HFFc6 (cell line): Measurements from ENCODE around the gene IFITM5. TPM values are rescaled to one million over a fixed set of nuclear protein-coding genes. Genes with fewer than 3 reads are reported as not detected.
"Not testable (repeated sequence)": the region's sequence is repeated elsewhere in the genome, so short reads cannot be mapped to it uniquely, and the experiment has no call there.

Source experiments
- DNase-seq: peaks from one replicate; pipeline ENCODE4 v3.0.0-alpha.2; 2018
- H3K27ac Mint-ChIP-seq: 2 replicates; pipeline ENCODE4 v1.8.0; 2020; ENCODE audit warnings: mild to moderate bottlenecking, mixed read lengths
- H3K27me3 Mint-ChIP-seq: 2 replicates; pipeline ENCODE4 v1.8.0; 2021; ENCODE audit warnings: mild to moderate bottlenecking, moderate library complexity, mixed read lengths; ENCODE audit not compliant: insufficient read depth
- H3K36me3 Mint-ChIP-seq: 2 replicates; pipeline ENCODE4 v1.8.0; 2021; ENCODE audit warnings: low read depth, mixed read lengths
- H3K4me1 Mint-ChIP-seq: 2 replicates; pipeline ENCODE4 v1.8.0; 2020; ENCODE audit warnings: low read depth, mixed read lengths
- H3K4me3 Mint-ChIP-seq: 2 replicates; pipeline ENCODE4 v1.8.0; 2020; ENCODE audit warnings: mild to moderate bottlenecking, moderate library complexity, mixed read lengths
- H3K9me3 Mint-ChIP-seq: 2 replicates; pipeline ENCODE4 v1.8.0; 2020; ENCODE audit warnings: mild to moderate bottlenecking, mixed read lengths
- total RNA-seq, 6 experiments: library from RNA; stranded (reverse); fragmentation: NEBNext Ultra II Directional; extraction: Animal tissue kit (Norgen Biotek cat#: 25700); gene quantifications; 2 replicates in 1 of 6; 3 replicates in 5 of 6; pipeline ENCODE4 v1.2.3, GENCODE V29; 2021
- TF ChIP-seq, protein P1 (sequence below): fragments of 200-600 bp; sonication (generic); IDR thresholded peaks from 2 replicates; pipeline ENCODE4 v1.5.0; 2021; ENCODE audit warnings: antibody characterized with exemption, mild to moderate bottlenecking

The IFITM5 gene
- total RNA-seq, 6 experiments from 2014 or later = not detected

DNA sequence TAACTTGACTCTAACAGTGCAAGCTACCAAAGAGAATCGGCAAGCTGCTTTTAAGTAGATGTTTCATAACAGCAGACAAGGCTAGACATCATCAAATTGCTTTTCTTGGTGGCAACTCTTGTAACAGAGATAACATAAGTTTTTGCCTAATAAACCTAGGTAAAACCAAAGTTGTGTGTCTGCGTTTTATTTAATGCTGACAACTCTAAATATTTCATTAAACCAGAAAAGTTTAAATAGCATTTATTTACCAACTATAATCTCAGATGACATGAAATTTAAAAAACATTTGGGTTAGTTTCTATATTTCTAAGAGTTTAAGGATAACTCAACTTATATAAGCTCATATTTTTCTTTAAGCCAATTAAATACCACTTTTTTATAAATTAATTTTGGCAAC is 40.6 kb upstream of the IFITM5 start:
- H3K4me1 Mint-ChIP-seq = peaks cover 14% of the 10 kb centered on the region
- H3K36me3 Mint-ChIP-seq = no peaks in the 10 kb centered on the region
- DNase-seq = no peak
- no peaks in the 10 kb centered on the region; the same call in 1 of the 2 replicates for H3K27me3 Mint-ChIP-seq
- no peak overlapping the region for H3K4me3 Mint-ChIP-seq
- H3K27ac Mint-ChIP-seq = no peak overlapping the region
- H3K9me3 Mint-ChIP-seq = no peaks in the 10 kb centered on the region
- TF ChIP-seq, protein P1, sequence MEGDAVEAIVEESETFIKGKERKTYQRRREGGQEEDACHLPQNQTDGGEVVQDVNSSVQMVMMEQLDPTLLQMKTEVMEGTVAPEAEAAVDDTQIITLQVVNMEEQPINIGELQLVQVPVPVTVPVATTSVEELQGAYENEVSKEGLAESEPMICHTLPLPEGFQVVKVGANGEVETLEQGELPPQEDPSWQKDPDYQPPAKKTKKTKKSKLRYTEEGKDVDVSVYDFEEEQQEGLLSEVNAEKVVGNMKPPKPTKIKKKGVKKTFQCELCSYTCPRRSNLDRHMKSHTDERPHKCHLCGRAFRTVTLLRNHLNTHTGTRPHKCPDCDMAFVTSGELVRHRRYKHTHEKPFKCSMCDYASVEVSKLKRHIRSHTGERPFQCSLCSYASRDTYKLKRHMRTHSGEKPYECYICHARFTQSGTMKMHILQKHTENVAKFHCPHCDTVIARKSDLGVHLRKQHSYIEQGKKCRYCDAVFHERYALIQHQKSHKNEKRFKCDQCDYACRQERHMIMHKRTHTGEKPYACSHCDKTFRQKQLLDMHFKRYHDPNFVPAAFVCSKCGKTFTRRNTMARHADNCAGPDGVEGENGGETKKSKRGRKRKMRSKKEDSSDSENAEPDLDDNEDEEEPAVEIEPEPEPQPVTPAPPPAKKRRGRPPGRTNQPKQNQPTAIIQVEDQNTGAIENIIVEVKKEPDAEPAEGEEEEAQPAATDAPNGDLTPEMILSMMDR = no peak

DNA sequence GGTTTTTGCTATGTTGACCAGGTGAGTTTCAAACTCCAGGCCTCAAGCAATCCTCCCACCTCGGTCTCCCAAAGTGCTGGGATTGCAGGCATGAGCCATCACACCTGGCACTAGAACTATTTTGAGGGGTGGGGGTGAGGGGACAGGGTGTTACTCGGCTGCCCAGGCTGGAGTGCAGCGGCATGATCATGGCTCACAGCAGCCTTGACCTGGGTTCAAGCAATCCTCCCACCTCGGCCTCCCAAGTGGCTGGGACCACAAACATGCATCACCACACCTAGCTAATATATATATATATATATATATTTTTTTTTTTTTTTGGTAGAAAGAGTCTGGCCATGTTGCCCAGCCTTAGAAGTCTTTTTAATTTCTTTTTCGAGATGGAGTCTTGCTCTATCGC is 38.4 kb upstream of the IFITM5 start:
- H3K27me3 Mint-ChIP-seq = peaks cover 2% of the 10 kb centered on the region

DNA sequence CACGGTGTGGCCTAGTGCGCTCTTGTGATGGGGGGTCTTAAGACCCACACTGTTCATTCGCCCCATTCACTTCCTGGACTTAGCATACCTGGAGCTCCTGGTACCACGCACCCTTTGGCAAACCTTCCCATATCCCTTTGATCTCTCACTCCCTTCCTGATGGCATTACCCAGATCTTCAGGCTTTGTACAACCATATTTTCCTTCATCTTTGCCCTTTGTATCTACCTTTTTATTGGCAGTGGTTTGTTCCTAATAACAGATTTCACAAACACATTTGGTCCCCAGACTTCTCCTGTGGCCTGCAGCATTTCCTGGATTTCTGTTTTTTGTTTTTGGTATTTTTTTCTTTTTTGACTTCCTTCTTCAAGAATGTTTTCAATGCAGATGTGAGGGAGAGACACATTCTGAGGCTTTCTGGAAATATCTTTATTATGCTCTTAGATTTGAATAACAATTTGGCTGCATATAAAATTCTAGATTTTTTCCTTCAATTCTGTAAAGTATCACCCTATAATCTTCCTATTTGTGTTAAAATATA is 37.4 kb upstream of the IFITM5 start:
- peaks cover 14% of the 10 kb centered on the region for H3K4me1 Mint-ChIP-seq
- no peaks in the 10 kb centered on the region for H3K9me3 Mint-ChIP-seq
- no peaks in the 10 kb centered on the region for H3K36me3 Mint-ChIP-seq
- peaks cover 2% of the 10 kb centered on the region for H3K27me3 Mint-ChIP-seq
- no peak for DNase-seq
- H3K27ac Mint-ChIP-seq = no peak overlapping the region
- TF ChIP-seq, protein P1 = no peak
- no peak overlapping the region for H3K4me3 Mint-ChIP-seq

More for the DNA sequence above, 38.4 kb upstream of the IFITM5 start:
- Mint-ChIP-seq H3K27ac (no peak overlapping the region), H3K9me3 (no peaks in the 10 kb centered on the region), H3K36me3 (no peaks in the 10 kb centered on the region), H3K4me1 (peaks cover 14% of the 10 kb centered on the region), H3K4me3 (no peak overlapping the region)
- TF ChIP-seq, protein P1 = no peak
- no peak for DNase-seq

DNA sequence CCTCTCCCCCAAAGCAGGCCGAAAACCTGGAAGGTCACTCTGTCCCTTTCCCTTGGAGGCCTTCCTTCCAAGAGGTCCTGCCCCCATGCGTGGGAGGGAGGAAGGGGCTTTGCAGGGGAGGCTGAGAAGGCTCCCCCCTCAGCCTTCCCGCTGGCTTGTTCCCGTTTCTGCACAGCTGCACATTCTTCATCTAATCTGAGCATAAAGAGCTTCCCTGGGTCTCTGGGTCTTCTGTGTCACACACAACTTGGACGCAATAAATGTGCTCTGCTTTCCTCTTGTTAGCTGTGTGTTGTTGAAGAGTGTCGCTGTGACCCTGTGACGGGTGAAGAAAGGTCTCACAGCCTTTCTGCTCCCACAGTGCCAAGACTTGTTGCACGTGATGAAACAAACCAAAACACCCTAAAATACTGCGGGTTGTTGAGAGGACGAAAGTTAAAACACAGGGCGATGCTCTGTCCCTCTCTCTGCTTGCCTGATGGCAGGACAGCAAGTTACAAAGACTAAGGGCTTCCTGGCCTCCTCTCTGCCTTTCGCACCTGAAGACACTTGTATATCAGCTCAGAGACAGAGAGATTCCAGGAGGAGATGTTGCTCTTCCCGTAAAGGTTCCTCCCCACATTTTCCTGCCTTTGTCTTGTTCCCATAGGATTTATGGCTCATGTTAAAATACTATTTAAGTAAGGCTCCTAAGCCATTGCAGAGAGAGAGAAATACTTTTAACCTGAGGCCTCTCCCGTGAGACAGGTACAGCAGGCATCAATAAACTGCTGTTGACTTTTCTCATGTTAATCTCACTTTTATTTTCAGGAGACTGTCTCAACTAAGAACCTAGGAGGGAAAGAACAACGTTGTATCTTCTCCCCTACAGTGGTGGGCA is 36.7 kb upstream of the IFITM5 start:
- no peaks in the 10 kb centered on the region for H3K9me3 Mint-ChIP-seq
- no peaks in the 10 kb centered on the region for H3K36me3 Mint-ChIP-seq
- DNase-seq = no peak
- peak overlapping the region; percentile 40; the same call in 1 of the 2 replicates for H3K4me3 Mint-ChIP-seq
- H3K27ac Mint-ChIP-seq = peak overlapping the region; percentile 61
- TF ChIP-seq, protein P1 = no peak
- H3K27me3 Mint-ChIP-seq = peaks cover 2% of the 10 kb centered on the region
- H3K4me1 Mint-ChIP-seq = peaks cover 14% of the 10 kb centered on the region

DNA sequence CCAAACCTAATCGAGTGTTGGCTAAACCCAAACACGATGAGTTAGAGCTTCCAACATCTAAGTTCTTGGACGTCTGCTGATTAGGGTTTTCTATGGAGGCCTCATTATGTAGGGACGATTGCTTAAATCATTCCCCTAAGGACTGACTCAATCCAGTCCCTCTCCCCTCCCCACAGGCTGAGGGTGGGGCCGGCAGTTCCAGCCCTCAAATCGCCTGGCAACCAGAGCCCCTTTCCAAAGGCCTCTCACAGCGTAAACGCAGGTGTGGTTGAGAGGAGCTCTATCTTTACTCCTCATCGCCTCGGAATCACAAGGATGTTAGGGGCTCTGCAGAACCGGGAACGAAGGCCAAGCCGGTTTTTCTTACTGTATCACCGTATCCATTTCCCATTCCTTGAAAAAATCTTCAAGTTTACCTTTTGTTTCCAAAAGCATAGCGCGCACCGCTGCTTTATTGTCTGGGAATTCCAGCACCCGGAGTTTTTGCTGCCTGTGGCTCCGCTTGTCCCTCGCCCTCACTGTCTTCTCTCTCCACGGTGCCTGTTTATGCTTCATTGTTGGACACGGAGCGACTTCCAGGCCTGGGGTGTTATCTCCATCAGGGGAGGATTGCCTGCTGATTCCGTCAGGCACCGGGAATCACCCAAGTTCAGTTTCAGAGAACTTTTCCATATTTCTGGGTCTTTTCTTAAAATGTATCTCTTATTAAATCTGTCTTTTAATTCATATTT is 35.1 kb upstream of the IFITM5 start:
- no peak overlapping the region for H3K4me3 Mint-ChIP-seq
- H3K36me3 Mint-ChIP-seq = no peaks in the 10 kb centered on the region
- no peak overlapping the region for H3K27ac Mint-ChIP-seq
- no peaks in the 10 kb centered on the region for H3K9me3 Mint-ChIP-seq
- H3K4me1 Mint-ChIP-seq = peaks cover 14% of the 10 kb centered on the region
- DNase-seq = no peak
- H3K27me3 Mint-ChIP-seq = peaks cover 2% of the 10 kb centered on the region
- TF ChIP-seq, protein P1 = no peak

DNA sequence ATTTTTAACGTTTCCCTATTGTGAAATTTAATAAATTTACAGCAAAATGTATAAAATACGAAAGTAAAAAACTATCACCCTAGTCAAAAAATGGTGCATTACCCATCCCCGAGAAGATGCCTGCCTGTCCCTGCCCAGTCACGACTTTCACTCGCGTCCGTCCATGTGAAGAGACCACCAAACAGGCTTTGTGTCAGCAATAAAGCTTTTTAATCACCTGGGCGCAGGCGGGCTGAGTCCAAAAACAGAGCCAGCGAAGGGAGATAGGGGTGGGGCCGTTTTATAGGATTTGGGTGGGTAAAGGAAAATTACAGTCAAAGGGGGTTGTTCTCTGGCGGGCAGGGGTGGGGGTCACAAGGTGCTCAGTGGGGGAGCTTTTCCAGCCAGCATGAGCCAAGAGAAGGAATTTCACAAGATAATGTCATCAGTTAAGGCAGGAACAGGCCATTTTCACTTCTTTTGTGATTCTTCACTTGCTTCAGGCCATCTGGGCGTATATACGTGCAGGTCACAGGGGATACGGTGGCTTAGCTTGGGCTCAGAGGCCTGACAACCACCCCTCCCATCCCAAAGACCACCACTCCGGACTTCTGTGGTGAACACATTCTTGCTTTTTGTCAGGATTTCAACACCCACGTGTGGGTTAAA is 34.4 kb upstream of the IFITM5 start:
- H3K27ac Mint-ChIP-seq, DNase-seq: not testable (repeated sequence)
- H3K4me1 Mint-ChIP-seq = peaks cover 14% of the 10 kb centered on the region

More for the DNA sequence above, 34.4 kb upstream of the IFITM5 start:
- H3K27me3 Mint-ChIP-seq, H3K36me3 Mint-ChIP-seq, H3K4me3 Mint-ChIP-seq, H3K9me3 Mint-ChIP-seq: not testable (repeated sequence)
